ENCODE data around the gene CTR9. TPM values are rescaled to one million over a fixed set of nuclear protein-coding genes. Genes with fewer than 3 reads are reported as not detected.

CTR9 gene
- total RNA-seq, 1 donor from 2014 or later, result 39.8 TPM

DNA sequence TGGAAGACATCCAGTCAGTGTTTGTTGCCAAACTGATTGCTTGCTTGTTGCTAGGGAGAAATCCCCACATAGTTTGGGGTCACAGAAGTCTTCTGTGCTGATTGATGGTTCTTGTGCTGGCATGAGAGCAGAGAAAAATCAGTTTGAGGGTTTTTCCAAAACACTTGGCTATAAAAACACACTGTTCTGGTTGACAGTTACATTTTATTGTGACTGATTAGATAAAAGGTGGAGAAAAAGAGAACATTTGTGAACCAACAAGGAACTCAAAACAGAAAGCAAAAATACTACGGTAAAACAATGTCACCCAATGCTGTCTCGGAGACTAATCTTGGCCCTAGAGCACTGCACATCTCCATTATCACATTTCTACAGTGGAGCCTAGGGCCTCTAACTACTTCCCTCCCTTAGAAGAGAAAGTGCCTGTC lies 72.1 kb downstream of the CTR9 start:
- TF ChIP-seq, protein P1, sequence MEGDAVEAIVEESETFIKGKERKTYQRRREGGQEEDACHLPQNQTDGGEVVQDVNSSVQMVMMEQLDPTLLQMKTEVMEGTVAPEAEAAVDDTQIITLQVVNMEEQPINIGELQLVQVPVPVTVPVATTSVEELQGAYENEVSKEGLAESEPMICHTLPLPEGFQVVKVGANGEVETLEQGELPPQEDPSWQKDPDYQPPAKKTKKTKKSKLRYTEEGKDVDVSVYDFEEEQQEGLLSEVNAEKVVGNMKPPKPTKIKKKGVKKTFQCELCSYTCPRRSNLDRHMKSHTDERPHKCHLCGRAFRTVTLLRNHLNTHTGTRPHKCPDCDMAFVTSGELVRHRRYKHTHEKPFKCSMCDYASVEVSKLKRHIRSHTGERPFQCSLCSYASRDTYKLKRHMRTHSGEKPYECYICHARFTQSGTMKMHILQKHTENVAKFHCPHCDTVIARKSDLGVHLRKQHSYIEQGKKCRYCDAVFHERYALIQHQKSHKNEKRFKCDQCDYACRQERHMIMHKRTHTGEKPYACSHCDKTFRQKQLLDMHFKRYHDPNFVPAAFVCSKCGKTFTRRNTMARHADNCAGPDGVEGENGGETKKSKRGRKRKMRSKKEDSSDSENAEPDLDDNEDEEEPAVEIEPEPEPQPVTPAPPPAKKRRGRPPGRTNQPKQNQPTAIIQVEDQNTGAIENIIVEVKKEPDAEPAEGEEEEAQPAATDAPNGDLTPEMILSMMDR (conservative IDR thresholded peaks at IDR 0.05), result no peak
- Mint-ChIP-seq H3K27me3 (ENCODE audit: low read depth) (no peaks in the 10 kb centered on the region), H3K9me3 (no peaks in the 10 kb centered on the region), H3K4me1 (no peaks in the 10 kb centered on the region), H3K4me3 (no peak overlapping the region), H3K36me3 (ENCODE audit: low read depth) (no peaks in the 10 kb centered on the region), H3K27ac (ENCODE audit: unreplicated experiment) (no peak overlapping the region)
- DNase-seq (ENCODE audit: low read depth, low spot score), result no peak

DNA sequence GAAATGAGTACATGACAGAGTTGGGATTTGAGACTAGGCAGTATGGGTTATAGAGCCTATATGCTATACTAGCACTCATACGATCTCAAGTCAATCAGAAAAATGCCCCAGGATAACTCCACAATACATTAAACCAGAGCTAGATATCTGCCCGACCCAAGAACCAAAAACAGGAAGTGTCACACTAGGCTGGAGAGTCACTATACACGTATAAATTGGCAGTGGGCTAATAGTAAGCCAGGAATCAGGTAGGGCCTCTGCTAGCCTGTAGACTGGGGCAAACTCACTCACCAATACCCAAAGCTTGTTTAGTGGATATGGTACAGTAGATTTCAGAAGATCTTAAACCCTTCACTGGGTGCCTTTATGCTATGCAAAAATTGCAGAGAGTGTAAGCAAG lies 73.8 kb downstream of the CTR9 start:
- Mint-ChIP-seq H3K27me3 (ENCODE audit: low read depth) (no peaks in the 10 kb centered on the region), H3K9me3 (no peaks in the 10 kb centered on the region), H3K4me1 (no peaks in the 10 kb centered on the region), H3K27ac (ENCODE audit: unreplicated experiment) (no peak overlapping the region), H3K36me3 (ENCODE audit: low read depth) (peaks cover under 1% of the 10 kb centered on the region), H3K4me3 (no peak overlapping the region)
- TF ChIP-seq, protein P1 (conservative IDR thresholded peaks at IDR 0.05), result no peak
- no peak for DNase-seq (ENCODE audit: low read depth, low spot score)

DNA sequence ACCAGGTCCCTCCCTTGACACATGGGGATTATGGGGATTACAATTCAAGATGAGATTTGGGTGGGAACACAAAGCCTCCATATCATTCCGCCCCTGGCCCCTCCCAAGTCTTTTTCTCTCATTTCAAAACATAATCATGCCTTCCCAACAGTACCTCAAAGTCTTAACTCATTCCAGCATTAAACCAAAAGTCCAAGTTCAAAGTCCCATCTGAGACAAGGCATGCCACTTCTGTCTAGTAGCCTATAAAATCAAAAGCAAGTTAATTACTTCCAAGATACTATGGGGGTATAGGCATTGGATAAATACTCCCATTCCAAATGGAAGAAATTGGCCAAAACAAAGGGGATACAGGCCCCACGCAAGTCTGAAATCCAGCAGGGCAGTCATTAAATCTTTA lies 77.4 kb downstream of the CTR9 start:
- Mint-ChIP-seq H3K27ac (ENCODE audit: unreplicated experiment) (no peak overlapping the region), H3K36me3 (ENCODE audit: low read depth) (peaks cover 4% of the 10 kb centered on the region), H3K4me1 (no peaks in the 10 kb centered on the region), H3K27me3 (ENCODE audit: low read depth) (no peaks in the 10 kb centered on the region), H3K9me3 (no peaks in the 10 kb centered on the region), H3K4me3 (no peak overlapping the region)
- DNase-seq (ENCODE audit: low read depth, low spot score), result no peak
- TF ChIP-seq, protein P1 (conservative IDR thresholded peaks at IDR 0.05), result no peak

GRCh38 chr11:10829139-10829538 lies 78.1 kb downstream of the CTR9 start:
- no peak for DNase-seq (ENCODE audit: low read depth, low spot score)
- Mint-ChIP-seq H3K27me3 (ENCODE audit: low read depth) (no peaks in the 10 kb centered on the region), H3K36me3 (ENCODE audit: low read depth) (peaks cover 4% of the 10 kb centered on the region), H3K9me3 (no peaks in the 10 kb centered on the region), H3K4me1 (no peaks in the 10 kb centered on the region), H3K27ac (ENCODE audit: unreplicated experiment) (no peak overlapping the region), H3K4me3 (no peak overlapping the region)
- TF ChIP-seq, protein P1 (conservative IDR thresholded peaks at IDR 0.05), result no peak

Other genes starting within 250 kb of the CTR9 start
- 30.7 and 33.0 TPM in 2 replicates for gene RNF141, start 210.1 kb upstream of the CTR9 start, total RNA-seq
- gene LYVE1, start 182.6 kb upstream of the CTR9 start, total RNA-seq, result 0.14 TPM in 1 of 2 replicates, not detected in the other
- 5.4 and 6.1 TPM in 2 replicates for gene IRAG1, start 57.5 kb upstream of the CTR9 start, total RNA-seq
- 1,284 and 1,333 TPM in 2 replicates for gene EIF4G2, start 57.7 kb downstream of the CTR9 start, total RNA-seq
- 85.1 and 89.1 TPM in 2 replicates for gene ZBED5, start 106.8 kb downstream of the CTR9 start, total RNA-seq

Data from neural crest cell (in vitro differentiated cells).